Neuronal stem cell (in vitro differentiated cells): Measurements from ENCODE around the gene UBE3B.

Experiments used
- DNase-seq: peaks from one replicate; pipeline ENCODE4 v3.0.0-alpha.2; 2013; ENCODE audit warnings: low spot score
- H2AFZ ChIP-seq: one replicate; pipeline ENCODE4 v1.6.1; 2013; ENCODE audit warnings: mild to moderate bottlenecking, low read length, inconsistent platforms
- H2AK5ac ChIP-seq: 2 replicates; pipeline ENCODE4 v1.6.1; 2013; ENCODE audit warnings: low read depth, mild to moderate bottlenecking, inconsistent platforms, low read length, moderate library complexity, mixed read lengths
- H2BK120ac ChIP-seq: 2 replicates; pipeline ENCODE4 v1.6.1; 2013; ENCODE audit warnings: low read depth, mild to moderate bottlenecking, inconsistent platforms, low read length, moderate library complexity, mixed read lengths
- H2BK12ac ChIP-seq: one replicate; pipeline ENCODE4 v1.6.1; 2013; ENCODE audit warnings: low read length, inconsistent platforms
- H2BK15ac ChIP-seq: 2 replicates; pipeline ENCODE4 v1.6.1; 2013; ENCODE audit warnings: mild to moderate bottlenecking, low read length, inconsistent platforms, mixed read lengths
- H2BK5ac ChIP-seq: one replicate; pipeline ENCODE4 v1.6.1; 2013; ENCODE audit warnings: inconsistent platforms, mild to moderate bottlenecking, low read length, moderate library complexity
- H3K14ac ChIP-seq: one replicate; pipeline ENCODE4 v1.6.1; 2013; ENCODE audit warnings: low read length, inconsistent platforms
- H3K18ac ChIP-seq: 2 replicates; pipeline ENCODE4 v1.6.1; 2013; ENCODE audit warnings: low read length, inconsistent platforms
- H3K23ac ChIP-seq: 2 replicates; pipeline ENCODE4 v1.6.1; 2013; ENCODE audit warnings: low read depth, mild to moderate bottlenecking, mixed read lengths, low read length, inconsistent platforms; ENCODE audit not compliant: poor library complexity
- H3K27ac ChIP-seq: replicated peaks from 3 replicates; pipeline ENCODE4 v1.5.1; 2013; ENCODE audit warnings: low read length, inconsistent platforms
- H3K27me3 ChIP-seq, 3 experiments: 2 replicates each; pipeline ENCODE4 v1.6.1; 2013; ENCODE audit warnings: low read length in 3 of 3, mild to moderate bottlenecking in 2 of 3, inconsistent platforms in 1 of 3, low read depth in 1 of 3, mixed read lengths in 1 of 3, moderate library complexity in 1 of 3; ENCODE audit not compliant: control insufficient read depth in 3 of 3, insufficient read depth in 3 of 3
- H3K36me3 ChIP-seq, 2 donors: replicated peaks in 1 of 2; 2 replicates each; pipeline ENCODE4 v1.6.1; 2013; ENCODE audit warnings: low read length in 2 of 2; ENCODE audit not compliant: control insufficient read depth in 2 of 2, insufficient read depth in 2 of 2
- H3K4ac ChIP-seq: 2 replicates; pipeline ENCODE4 v1.6.1; 2013; ENCODE audit warnings: inconsistent platforms, mild to moderate bottlenecking, low read length, moderate library complexity
- H3K4me1 ChIP-seq, 2 donors: 1 replicate in 1 of 2; 2 replicates in 1 of 2; pipeline ENCODE4 v1.6.1; 2013; ENCODE audit warnings: low read length in 2 of 2, low read depth in 1 of 2; ENCODE audit not compliant: control insufficient read depth in 2 of 2, insufficient read depth in 1 of 2
- H3K4me2 ChIP-seq: one replicate; pipeline ENCODE4 v1.6.1; 2013; ENCODE audit warnings: mild to moderate bottlenecking, low read length, inconsistent platforms; ENCODE audit not compliant: insufficient read depth, poor library complexity, severe bottlenecking
- H3K4me3 ChIP-seq, 2 donors: 2 replicates each; pipeline ENCODE4 v1.5.1; 2013; ENCODE audit warnings: low read length in 2 of 2, mild to moderate bottlenecking in 2 of 2, inconsistent platforms in 1 of 2, moderate library complexity in 1 of 2
- H3K79me1 ChIP-seq: one replicate; pipeline ENCODE4 v1.6.1; 2013; ENCODE audit warnings: low read depth, mild to moderate bottlenecking, inconsistent platforms, low read length, moderate library complexity
- H3K9ac ChIP-seq: one replicate; pipeline ENCODE4 v1.6.1; 2013; ENCODE audit warnings: mild to moderate bottlenecking, low read depth, low read length, inconsistent platforms; ENCODE audit not compliant: poor library complexity
- H3K9me3 ChIP-seq, 2 donors: replicated peaks in 1 of 2; 2 replicates each; pipeline versions ENCODE3 to v1.6.1; 2013; ENCODE audit warnings: low read length in 2 of 2, mild to moderate bottlenecking in 2 of 2, inconsistent platforms in 1 of 2, low read depth in 1 of 2, mixed read lengths in 1 of 2, moderate library complexity in 1 of 2; ENCODE audit not compliant: control insufficient read depth in 2 of 2, insufficient read depth in 1 of 2
- H4K8ac ChIP-seq: one replicate; pipeline ENCODE4 v1.6.1; 2013; ENCODE audit warnings: low read depth, mild to moderate bottlenecking, inconsistent platforms, low read length, moderate library complexity
- H4K91ac ChIP-seq: one replicate; pipeline ENCODE4 v1.6.1; 2013; ENCODE audit warnings: low read length, low read depth, mild to moderate bottlenecking, inconsistent platforms; ENCODE audit not compliant: poor library complexity
- WGBS, 2 donors: extraction: QIAGEN DNeasy Blood & Tissue Kit; methylation state at CpG; one replicate each; pipeline ENCODE4 v1.1.7; 2013; ENCODE audit warnings: missing lambda C conversion rate in 2 of 2, mixed read lengths in 1 of 2; ENCODE audit not compliant: insufficient read length in 2 of 2, insufficient replicate concordance in 1 of 2; ENCODE audit errors: extremely low coverage in 2 of 2; 5-methylcytosine and 5-hydroxymethylcytosine counted together

The UBE3B gene

GRCh38 chr12:109497675-109498074, 20.2 kb downstream of the UBE3B start:
- no peak overlapping the region for H2BK5ac ChIP-seq
- H3K9me3 ChIP-seq, result peaks cover 0 to 1% of the 10 kb centered on the region in 2 donors
- H2BK120ac ChIP-seq, result no peak overlapping the region
- H4K8ac ChIP-seq, result no peak overlapping the region
- H3K27ac ChIP-seq, result no peak overlapping the region
- H3K4me2 ChIP-seq, result no peak overlapping the region
- H2BK12ac ChIP-seq, result no peak overlapping the region
- H3K23ac ChIP-seq, result no peak overlapping the region
- WGBS, 2 donors, result no CpG with 5 or more reads among the region's 7 CpGs
- no peak overlapping the region for H3K9ac ChIP-seq
- no peak overlapping the region for H4K91ac ChIP-seq
- no peak overlapping the region for H3K14ac ChIP-seq
- no peak for DNase-seq
- no peak overlapping the region for H3K18ac ChIP-seq
- no peaks in the 10 kb centered on the region for H3K4me1 ChIP-seq
- no peaks in the 10 kb centered on the region for H3K79me1 ChIP-seq
- no peak overlapping the region for H2AFZ ChIP-seq
- no peaks in the 10 kb centered on the region for H3K27me3 ChIP-seq
- no peak overlapping the region for H3K4ac ChIP-seq
- no peak overlapping the region for H2AK5ac ChIP-seq
- H3K36me3 ChIP-seq, result peaks cover 17 to 95% of the 10 kb centered on the region in 2 donors
- H2BK15ac ChIP-seq, result no peak overlapping the region
- no peak overlapping the region for H3K4me3 ChIP-seq

- Histone ChIP-seq H3K79me1 (no peaks in the 10 kb centered on the region), H3K36me3 (peaks cover 24 to 96% of the 10 kb centered on the region in 2 donors), H3K9me3 (no peaks in the 10 kb centered on the region), H2BK12ac (no peak overlapping the region), H4K8ac (no peak overlapping the region), H2AFZ (no peak overlapping the region), H3K9ac (no peak overlapping the region), H4K91ac (no peak overlapping the region), H3K27ac (no peak overlapping the region), H3K14ac (no peak overlapping the region), H2BK15ac (no peak overlapping the region), H3K23ac (no peak overlapping the region), H3K4ac (no peak overlapping the region), H3K18ac (no peak overlapping the region), H2AK5ac (no peak overlapping the region), H3K4me3 (peak overlapping the region in 1 of 2 donors; percentile 16), H3K4me1 (no peaks in the 10 kb centered on the region), H3K27me3 (no peaks in the 10 kb centered on the region), H2BK5ac (no peak overlapping the region), H3K4me2 (no peak overlapping the region), H2BK120ac (no peak overlapping the region)
- WGBS, 2 donors, result no CpG with 5 or more reads among the region's 9 CpGs
- DNase-seq, result no peak
Measured at GRCh38 chr12:109500406-109501185, 23.2 kb downstream of the UBE3B start.

GRCh38 chr12:109501299-109501698, 23.9 kb downstream of the UBE3B start:
- H4K91ac ChIP-seq, result no peak overlapping the region
- no peak overlapping the region for H3K9ac ChIP-seq
- H4K8ac ChIP-seq, result no peak overlapping the region
- H2BK5ac ChIP-seq, result no peak overlapping the region
- no peak for DNase-seq
- no peak overlapping the region for H2BK15ac ChIP-seq
- no peak overlapping the region for H3K23ac ChIP-seq
- H2AFZ ChIP-seq, result no peak overlapping the region
- no peaks in the 10 kb centered on the region for H3K27me3 ChIP-seq
- no peak overlapping the region for H3K14ac ChIP-seq
- H3K79me1 ChIP-seq, result no peaks in the 10 kb centered on the region
- no peak overlapping the region for H2AK5ac ChIP-seq
- H3K4me2 ChIP-seq, result no peak overlapping the region
- no CpG with 5 or more reads among the region's 6 CpGs for WGBS, 2 donors
- H3K4me3 ChIP-seq, result no peak overlapping the region
- H3K18ac ChIP-seq, result no peak overlapping the region
- no peaks in the 10 kb centered on the region for H3K9me3 ChIP-seq
- no peak overlapping the region for H2BK120ac ChIP-seq
- H3K27ac ChIP-seq, result no peak overlapping the region
- no peaks in the 10 kb centered on the region for H3K4me1 ChIP-seq
- no peak overlapping the region for H2BK12ac ChIP-seq
- no peak overlapping the region for H3K4ac ChIP-seq
- peaks cover 26 to 97% of the 10 kb centered on the region in 2 donors for H3K36me3 ChIP-seq

- Histone ChIP-seq H3K9ac (no peak overlapping the region), H3K14ac (no peak overlapping the region), H3K27ac (no peak overlapping the region), H2AFZ (no peak overlapping the region), H3K9me3 (no peaks in the 10 kb centered on the region), H2BK120ac (no peak overlapping the region), H2BK5ac (no peak overlapping the region), H2BK12ac (no peak overlapping the region), H3K23ac (no peak overlapping the region), H3K4me2 (no peak overlapping the region), H3K4ac (no peak overlapping the region), H3K79me1 (no peaks in the 10 kb centered on the region), H4K8ac (no peak overlapping the region), H4K91ac (no peak overlapping the region), H2AK5ac (no peak overlapping the region), H3K4me3 (no peak overlapping the region), H2BK15ac (no peak overlapping the region), H3K36me3 (peaks cover 29 to 98% of the 10 kb centered on the region in 2 donors), H3K18ac (no peak overlapping the region), H3K4me1 (no peaks in the 10 kb centered on the region), H3K27me3 (no peaks in the 10 kb centered on the region)
- no peak for DNase-seq
- WGBS, 2 donors, result no CpG with 5 or more reads among the region's 5 CpGs
Measured at GRCh38 chr12:109502332-109502731, 24.9 kb downstream of the UBE3B start.
